Lung (tissue), 12 donors: ENCODE measurements around the gene EDC3. TPM values are rescaled to one million over a fixed set of nuclear protein-coding genes. Genes with fewer than 3 reads are reported as not detected.
A peak's percentile ranks its signal among the peaks of the same experiment; 100 is the strongest.
"Not testable (repeated sequence)": the region's sequence is repeated elsewhere in the genome, so short reads cannot be mapped to it uniquely, and the experiment has no call there.

Experiments used
- ATAC-seq: fragments of 200-7000 bp; cut with Tn5 transposase; one replicate; pipeline ENCODE4 v1.9.1; 2020; ENCODE audit warnings: moderate number of reproducible peaks; ENCODE audit not compliant: insufficient read depth, low FRiP score
- DNase-seq, 3 donors: peaks; one replicate each; pipeline ENCODE4 v3.0.0-alpha.2; 2013 to 2017
- H3K27ac ChIP-seq, 2 donors: one replicate each; pipeline ENCODE4 v1.5.1; 2013; ENCODE audit warnings: mild to moderate bottlenecking in 2 of 2, moderate library complexity in 2 of 2, control low read depth in 1 of 2, inconsistent platforms in 1 of 2, low read depth in 1 of 2, low read length in 1 of 2
- H3K27me3 ChIP-seq, 3 donors: one replicate each; pipeline ENCODE4 v1.5.1; 2013; ENCODE audit warnings: low read length in 2 of 3; ENCODE audit not compliant: control insufficient read depth in 3 of 3, insufficient read depth in 3 of 3
- H3K36me3 ChIP-seq, 4 donors: one replicate each; pipeline ENCODE4 v1.5.1; 2013; ENCODE audit warnings: low read length in 4 of 4, mild to moderate bottlenecking in 1 of 4, moderate library complexity in 1 of 4; ENCODE audit not compliant: control insufficient read depth in 4 of 4, insufficient read depth in 4 of 4
- H3K4me1 ChIP-seq, 5 donors: one replicate each; pipeline ENCODE4 v1.5.1; 2013; ENCODE audit warnings: low read length in 5 of 5, mild to moderate bottlenecking in 2 of 5, moderate library complexity in 1 of 5; ENCODE audit not compliant: control insufficient read depth in 5 of 5, insufficient read depth in 5 of 5
- H3K4me3 ChIP-seq: one replicate; pipeline ENCODE4 v1.5.1; 2013; ENCODE audit warnings: mild to moderate bottlenecking, control low read depth, moderate library complexity
- H3K9ac ChIP-seq, 2 donors: one replicate each; pipeline ENCODE4 v1.5.1; 2013; ENCODE audit warnings: low read length in 2 of 2, control low read depth in 1 of 2; ENCODE audit not compliant: insufficient read depth in 1 of 2
- H3K9me3 ChIP-seq, 4 donors: one replicate each; pipeline ENCODE4 v1.5.1; 2013; ENCODE audit warnings: low read length in 3 of 4, mild to moderate bottlenecking in 1 of 4, moderate library complexity in 1 of 4; ENCODE audit not compliant: control insufficient read depth in 4 of 4, insufficient read depth in 3 of 4
- WGBS, 2 donors: extraction: QIAGEN DNeasy Blood & Tissue Kit; methylation state at CpG; one replicate each; pipeline ENCODE4 v1.1.7; 2013; 5-methylcytosine and 5-hydroxymethylcytosine counted together
- polyA plus RNA-seq, 2 donors: library from polyadenylated mRNA; stranded (reverse); fragments of 200-250 nt; gene quantifications; one replicate each; pipeline ENCODE4 v1.2.1, GENCODE V29; 2013
- total RNA-seq, 2 donors: library from RNA; depleted of rRNA in 1 of 2; stranded (reverse); fragments of >200 nt in 1 of 2; gene quantifications; one replicate each; pipeline ENCODE4 v1.2.1, GENCODE V29; 2014 to 2021
- TF ChIP-seq, protein P1 (sequence below): IDR thresholded peaks from 2 replicates; pipeline ENCODE4 v1.5.1; 2012; ENCODE audit warnings: mild to moderate bottlenecking; ENCODE audit errors: control extremely low read depth, extremely low read depth
- donor health status: control.
- donor health status: control.
- donor health status: Bipolar disorder and iron deficiency.
- donor health status: healthy.
- donor health status: DM: yes; HTN: yes; CAD: no.

The EDC3 gene
- total and polyA plus RNA-seq, 4 donors: 15.3 to 31.9 (median 22.0) TPM

DNA sequence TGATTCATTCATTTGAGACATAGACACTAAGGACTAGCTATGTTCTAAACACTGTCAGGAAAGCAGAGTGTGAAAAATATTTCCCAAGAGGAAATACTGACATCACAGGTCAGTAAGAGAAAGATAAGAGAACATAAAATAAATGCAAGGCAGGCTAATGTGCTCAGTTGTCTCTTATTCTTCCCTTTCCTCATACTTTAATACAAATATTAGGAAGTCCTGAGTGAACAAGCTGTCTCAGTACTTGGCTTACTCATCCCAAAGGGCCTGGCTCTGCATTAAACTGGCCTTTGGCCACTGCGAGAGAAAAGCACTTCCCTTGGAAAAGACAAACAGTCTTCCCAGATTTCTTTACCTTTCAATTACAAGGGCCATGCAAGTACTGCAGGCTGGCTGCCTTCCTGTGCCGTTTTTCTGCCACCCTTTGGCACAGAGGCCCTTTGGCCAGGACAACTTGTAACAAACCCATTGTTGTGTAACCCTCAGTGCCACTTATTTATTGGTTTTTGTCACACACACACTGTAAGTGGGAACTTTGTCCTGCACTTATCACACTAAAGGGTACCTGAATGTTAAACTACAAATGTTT is 31.7 kb downstream of the EDC3 start:
- TF ChIP-seq, protein P1, sequence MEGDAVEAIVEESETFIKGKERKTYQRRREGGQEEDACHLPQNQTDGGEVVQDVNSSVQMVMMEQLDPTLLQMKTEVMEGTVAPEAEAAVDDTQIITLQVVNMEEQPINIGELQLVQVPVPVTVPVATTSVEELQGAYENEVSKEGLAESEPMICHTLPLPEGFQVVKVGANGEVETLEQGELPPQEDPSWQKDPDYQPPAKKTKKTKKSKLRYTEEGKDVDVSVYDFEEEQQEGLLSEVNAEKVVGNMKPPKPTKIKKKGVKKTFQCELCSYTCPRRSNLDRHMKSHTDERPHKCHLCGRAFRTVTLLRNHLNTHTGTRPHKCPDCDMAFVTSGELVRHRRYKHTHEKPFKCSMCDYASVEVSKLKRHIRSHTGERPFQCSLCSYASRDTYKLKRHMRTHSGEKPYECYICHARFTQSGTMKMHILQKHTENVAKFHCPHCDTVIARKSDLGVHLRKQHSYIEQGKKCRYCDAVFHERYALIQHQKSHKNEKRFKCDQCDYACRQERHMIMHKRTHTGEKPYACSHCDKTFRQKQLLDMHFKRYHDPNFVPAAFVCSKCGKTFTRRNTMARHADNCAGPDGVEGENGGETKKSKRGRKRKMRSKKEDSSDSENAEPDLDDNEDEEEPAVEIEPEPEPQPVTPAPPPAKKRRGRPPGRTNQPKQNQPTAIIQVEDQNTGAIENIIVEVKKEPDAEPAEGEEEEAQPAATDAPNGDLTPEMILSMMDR: no peak
- H3K9ac ChIP-seq: no peak overlapping the region
- peaks cover 0 to 12% (median 0%) of the 10 kb centered on the region in 4 donors for H3K36me3 ChIP-seq
- H3K27me3 ChIP-seq: no peaks in the 10 kb centered on the region
- peaks cover 6 to 13% (median 7%) of the 10 kb centered on the region in 5 donors for H3K4me1 ChIP-seq
- 25 to 51% methylated on average over 2 of the region's 2 CpGs for WGBS, 2 donors
- ATAC-seq (peak; percentile 71), DNase-seq (peak in 2 of 3 donors; percentile 11 to 25)
- H3K27ac ChIP-seq: peak overlapping the region; percentile 48 to 86
- H3K4me3 ChIP-seq: no peak overlapping the region
- H3K9me3 ChIP-seq: no peaks in the 10 kb centered on the region

DNA sequence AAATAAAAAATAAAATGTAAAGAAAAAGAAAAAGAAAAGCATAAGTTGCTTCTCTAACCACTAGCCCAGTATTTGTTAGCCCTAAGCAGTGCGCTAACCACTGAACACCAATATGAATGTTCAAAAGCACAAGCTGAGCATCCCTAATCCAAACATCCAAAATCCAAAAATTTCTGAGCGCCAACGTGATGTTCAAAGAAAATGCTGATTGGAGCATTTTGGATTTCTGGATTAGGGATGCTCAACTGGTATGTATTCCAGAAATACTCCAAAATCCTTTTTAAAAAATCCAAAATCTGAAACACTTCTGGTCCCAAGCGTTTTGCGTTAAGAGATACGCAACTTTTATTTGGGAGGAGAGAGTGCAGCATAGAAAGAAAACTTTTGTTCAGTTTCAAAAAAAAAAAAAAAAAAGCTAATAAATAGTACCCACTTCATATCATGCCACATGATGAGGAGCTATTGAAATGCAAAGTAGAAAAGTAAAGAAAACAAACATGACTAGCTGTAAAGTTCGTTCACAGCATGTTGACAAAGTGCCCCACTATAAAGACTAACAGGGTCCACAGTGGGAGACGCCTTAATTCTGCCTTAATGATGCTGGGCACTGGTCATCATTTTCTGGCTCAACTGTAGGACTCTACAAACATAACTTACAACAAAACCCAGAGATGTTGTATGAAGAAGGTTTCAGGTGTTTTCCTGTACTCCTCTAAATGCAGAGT is 32.4 kb downstream of the EDC3 start:
- no peaks in the 10 kb centered on the region for H3K9me3 ChIP-seq
- H3K27ac ChIP-seq: peak overlapping the region in 1 of 2 donors; percentile 23
- peaks cover 0 to 12% (median 0%) of the 10 kb centered on the region in 4 donors for H3K36me3 ChIP-seq
- ATAC-seq (no peak), DNase-seq (no peak)
- H3K9ac ChIP-seq: no peak overlapping the region
- WGBS, 2 donors: 85 to 94% methylated on average over 8 of the region's 8 CpGs
- H3K27me3 ChIP-seq: no peaks in the 10 kb centered on the region
- peaks cover 6 to 13% (median 7%) of the 10 kb centered on the region in 5 donors for H3K4me1 ChIP-seq
- no peak overlapping the region for H3K4me3 ChIP-seq
- TF ChIP-seq, protein P1: no peak

DNA sequence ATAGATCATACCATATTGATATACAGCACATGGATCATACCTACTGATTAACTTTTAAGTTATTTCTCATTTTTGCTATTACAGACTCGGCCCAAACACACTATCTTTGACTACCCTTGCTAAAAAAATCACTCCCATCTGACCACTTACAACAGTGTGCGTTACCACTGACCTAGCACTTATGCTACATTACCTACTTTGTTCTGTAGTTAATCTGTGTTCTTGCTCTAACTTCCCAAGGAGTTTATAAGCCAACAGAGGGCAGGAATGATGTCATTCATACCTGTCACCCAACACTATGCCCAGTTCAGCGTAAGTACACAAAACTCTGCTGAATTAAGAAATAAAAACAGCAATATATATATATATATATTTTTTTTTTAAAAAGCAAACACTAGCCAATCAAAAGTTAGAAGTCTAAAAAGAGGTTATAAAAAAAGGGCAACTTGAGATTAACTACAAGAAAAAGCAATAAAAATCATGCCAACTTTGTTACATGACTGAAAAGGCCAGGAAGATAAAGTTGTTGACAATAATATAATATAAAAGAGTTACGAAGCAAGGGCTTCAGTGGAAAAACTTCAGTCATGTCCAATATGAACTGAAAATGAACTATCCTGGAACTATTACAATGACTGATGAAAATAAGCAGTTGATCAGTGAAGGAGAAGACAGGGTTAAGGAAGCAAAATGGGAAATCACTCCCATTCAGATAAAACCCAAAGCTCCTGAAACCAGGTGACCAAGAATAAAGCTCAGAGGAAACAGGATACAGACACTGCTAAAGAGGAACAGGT is 33.6 kb downstream of the EDC3 start:
- Histone ChIP-seq H3K4me1 (peaks cover 6 to 13% (median 7%) of the 10 kb centered on the region in 5 donors), H3K27ac (no peak overlapping the region), H3K27me3 (no peaks in the 10 kb centered on the region), H3K36me3 (peaks cover 0 to 8% (median 0%) of the 10 kb centered on the region in 4 donors), H3K4me3 (no peak overlapping the region), H3K9ac (no peak overlapping the region), H3K9me3 (peaks cover 0 to under 1% (median 0%) of the 10 kb centered on the region in 4 donors)
- no peak for DNase-seq
- TF ChIP-seq, protein P1: no peak
- ATAC-seq: no peak
- WGBS, 2 donors: 93 to 97% methylated on average over 4 of the region's 4 CpGs

DNA sequence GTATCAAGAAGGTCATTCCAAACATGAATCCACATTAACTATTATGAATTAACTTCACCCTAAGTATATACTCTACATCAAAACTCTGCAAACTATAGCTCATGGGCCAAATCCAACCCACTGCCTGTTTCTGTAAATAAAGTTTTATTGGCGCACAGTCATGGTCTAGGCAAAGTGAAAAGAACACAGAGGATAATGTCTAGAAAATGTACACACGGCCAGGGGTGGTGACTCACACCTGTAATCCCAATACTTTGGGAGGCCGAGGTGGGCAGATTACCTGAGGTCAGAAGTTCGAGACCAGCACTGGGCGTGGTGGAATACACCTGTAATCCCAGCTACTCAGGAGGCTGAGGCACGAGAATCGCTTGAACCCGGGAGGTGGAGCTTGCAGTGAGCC is 34.5 kb downstream of the EDC3 start:
- not testable (repeated sequence) for ATAC-seq, H3K27me3 ChIP-seq, H3K4me3 ChIP-seq, H3K27ac ChIP-seq, H3K9me3 ChIP-seq, H3K36me3 ChIP-seq, H3K9ac ChIP-seq, DNase-seq
- 95 to 97% methylated on average over 8 of the region's 8 CpGs for WGBS, 2 donors
- peaks cover 6 to 15% (median 7%) of the 10 kb centered on the region in 5 donors for H3K4me1 ChIP-seq
